T47D (cell line): ENCODE data around the gene ZNF234.
"Not testable (repeated sequence)": the region's sequence is repeated elsewhere in the genome, so short reads cannot be mapped to it uniquely, and the experiment has no call there.

Experiments used
- DNase-seq, 2 experiments: peaks; one replicate each; pipeline versions ENCODE4 v3.0.0 to v3.0.0-alpha.2; 2011 to 2012; ENCODE audit warnings: low read depth in 1 of 2, low spot score in 1 of 2
- JUND ChIP-seq: IDR thresholded peaks from 2 replicates; pipeline ENCODE4 v1.6.1; 2012; ENCODE audit warnings: low read depth
- in situ Hi-C: cut with HindIII; loops from 2 replicates; pipeline ENCODE4 v1.10.0; 2016; ENCODE audit warnings: low sequenced_read_pairs, low pct_unique_long_range_greater_than_20kb

ZNF234 gene

DNA sequence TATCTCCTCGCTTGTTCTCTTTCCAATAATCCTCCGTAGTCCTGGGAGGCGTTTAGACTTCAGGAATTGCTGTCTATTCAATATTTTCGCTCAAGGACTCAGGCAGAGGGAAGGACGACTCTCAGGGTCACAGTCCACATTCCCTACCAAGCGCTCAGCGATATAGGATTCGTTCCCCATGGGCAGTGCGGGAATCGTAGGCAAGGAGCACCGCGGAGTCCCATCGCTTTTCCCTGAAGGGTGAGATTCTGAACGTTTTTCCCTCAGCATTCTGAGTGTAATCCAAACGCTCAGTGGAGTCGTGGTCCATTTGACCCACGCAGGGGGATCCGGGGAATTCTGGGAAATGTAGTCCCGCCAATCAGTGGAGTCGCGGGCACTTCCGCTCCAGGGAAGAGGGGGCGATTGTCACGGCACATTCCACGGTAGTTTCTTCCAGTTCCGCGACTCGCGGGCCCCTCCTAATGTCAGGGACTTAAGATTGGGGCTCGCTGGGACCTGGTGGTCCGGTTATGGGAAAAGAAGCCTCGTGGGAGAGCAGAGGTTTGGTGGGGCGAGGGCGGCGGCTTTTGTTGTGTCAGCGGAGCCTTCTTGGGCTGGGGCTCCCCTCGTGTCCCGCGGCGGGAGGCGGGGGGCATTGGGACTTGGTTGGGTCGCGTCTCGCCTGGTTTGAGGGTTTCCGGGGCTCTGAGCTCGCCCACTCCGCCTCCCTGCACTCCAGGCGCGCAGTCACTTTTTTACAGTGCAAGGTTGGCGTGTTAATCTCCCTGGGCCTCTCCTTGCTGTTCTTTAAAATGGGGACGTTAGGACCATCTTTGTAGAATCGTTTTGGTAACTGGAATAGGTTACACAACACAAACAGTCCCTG, at the start of gene ZNF234:
ZNF234 (plus strand) TSS at position 364 of the 868 bp plus-strand sequence. CDS start 3,079 bp downstream, outside the sequence.
- TF ChIP-seq JUND: no peak
- DNase-seq: peak; percentile 74 to 80
- in situ Hi-C loops: no loop called here

DNA sequence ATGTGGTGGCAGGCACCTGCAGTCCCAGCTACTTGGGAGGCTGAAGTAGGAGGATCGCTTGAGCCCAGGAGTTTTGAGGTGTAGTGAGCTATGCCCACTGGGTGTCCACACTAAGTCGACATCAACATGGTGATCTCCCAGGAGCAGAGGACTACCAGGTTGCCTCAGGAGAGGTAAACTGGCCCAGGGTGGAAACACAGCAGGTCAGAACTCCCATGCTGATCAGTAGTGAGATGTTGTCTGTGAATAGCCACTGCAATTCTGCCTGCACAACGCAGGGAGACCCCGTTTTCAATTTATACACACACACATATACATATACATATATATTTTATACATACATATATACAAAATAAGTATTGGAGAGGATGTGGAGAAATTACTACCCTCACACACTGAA, 49.2 kb upstream of the ZNF234 start:
- in situ Hi-C loops: no loop called here
- no peak for TF ChIP-seq JUND
- DNase-seq: no peak

DNA sequence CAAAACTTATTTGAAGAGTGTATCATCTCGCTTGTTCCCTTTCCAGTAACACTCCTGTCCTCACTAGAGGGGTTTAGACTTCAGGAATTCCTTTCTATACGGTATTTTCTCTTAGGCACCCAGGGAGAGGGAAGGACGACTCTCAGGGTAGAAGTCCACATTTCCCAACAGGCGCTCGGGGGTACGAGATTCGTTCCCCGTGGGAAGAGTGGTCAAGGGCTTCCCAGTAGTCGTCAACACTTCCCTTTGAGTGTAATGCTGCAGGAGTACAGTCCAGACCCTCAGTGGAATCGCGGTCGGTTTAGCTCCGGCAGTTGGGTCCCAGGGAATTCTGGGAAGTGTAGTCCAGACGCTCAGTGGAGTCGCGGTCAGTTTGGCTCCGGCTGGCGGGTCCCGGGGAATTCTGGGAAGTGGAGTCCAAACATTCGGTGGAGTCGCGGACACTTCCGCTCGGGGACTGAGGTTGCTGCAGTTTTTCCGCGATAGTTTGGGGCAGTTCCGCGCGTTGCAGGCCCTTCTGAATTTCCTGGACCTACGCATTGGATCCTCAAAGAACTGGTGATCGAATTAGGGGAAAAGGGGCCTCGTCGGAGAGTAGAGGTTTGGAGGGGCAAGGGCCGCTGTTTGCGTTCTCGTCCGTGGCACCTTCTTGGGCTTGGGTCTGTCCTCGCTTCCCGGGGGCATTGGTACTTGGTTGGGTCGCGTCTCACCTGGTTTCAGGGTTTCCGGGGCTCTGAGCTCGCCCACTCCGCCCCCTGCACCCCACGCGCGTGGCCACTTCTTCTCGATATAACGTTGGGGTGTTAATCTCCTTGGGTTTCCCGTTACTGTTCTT, 47.2 kb upstream of the ZNF234 start, which contains the start of gene ZNF224:
ZNF224 (plus strand) TSS at position 431 of the 835 bp plus-strand sequence. CDS start 3,513 bp downstream, outside the sequence.
- in situ Hi-C loops: no loop called here
- DNase-seq: peak; percentile 54 to 91

DNA sequence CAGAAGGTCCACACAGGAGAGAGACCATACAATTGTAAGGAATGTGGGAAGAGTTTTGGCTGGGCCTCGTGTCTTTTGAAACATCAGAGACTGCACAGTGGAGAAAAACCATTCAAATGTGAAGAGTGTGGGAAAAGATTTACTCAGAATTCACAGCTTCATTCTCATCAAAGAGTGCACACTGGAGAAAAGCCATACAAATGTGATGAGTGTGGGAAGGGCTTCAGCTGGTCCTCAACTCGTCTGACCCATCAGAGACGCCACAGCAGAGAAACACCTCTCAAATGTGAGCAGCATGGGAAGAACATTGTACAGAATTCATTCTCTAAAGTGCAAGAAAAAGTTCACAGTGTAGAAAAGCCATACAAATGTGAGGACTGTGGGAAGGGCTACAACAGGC, 33.6 kb upstream of the ZNF234 start:
- in situ Hi-C loops: no loop called here
- no peak for DNase-seq
- no peak for TF ChIP-seq JUND

More for the DNA sequence above, 47.2 kb upstream of the ZNF234 start, which contains the start of gene ZNF224:
- no peak for TF ChIP-seq JUND

DNA sequence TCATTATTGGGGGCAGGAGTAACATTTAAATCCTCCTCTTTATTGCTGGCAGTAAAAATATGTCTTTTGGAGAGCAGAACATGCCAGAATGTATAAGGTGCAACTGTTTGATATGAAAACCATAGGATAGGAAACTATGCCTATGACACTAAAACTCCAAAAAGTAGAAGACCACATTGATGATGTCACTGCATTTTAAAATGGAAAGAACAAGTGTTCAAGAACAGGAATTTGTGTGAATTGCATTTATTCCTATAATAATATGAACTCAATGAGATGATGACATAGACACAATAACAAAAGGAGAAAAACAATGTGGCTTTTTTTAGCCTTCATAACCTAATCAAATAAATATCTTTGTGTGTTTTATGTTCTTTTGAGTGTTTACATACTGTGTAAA, 31.9 kb upstream of the ZNF234 start:
- in situ Hi-C loops: no loop called here
- no peak for TF ChIP-seq JUND
- no peak for DNase-seq

DNA sequence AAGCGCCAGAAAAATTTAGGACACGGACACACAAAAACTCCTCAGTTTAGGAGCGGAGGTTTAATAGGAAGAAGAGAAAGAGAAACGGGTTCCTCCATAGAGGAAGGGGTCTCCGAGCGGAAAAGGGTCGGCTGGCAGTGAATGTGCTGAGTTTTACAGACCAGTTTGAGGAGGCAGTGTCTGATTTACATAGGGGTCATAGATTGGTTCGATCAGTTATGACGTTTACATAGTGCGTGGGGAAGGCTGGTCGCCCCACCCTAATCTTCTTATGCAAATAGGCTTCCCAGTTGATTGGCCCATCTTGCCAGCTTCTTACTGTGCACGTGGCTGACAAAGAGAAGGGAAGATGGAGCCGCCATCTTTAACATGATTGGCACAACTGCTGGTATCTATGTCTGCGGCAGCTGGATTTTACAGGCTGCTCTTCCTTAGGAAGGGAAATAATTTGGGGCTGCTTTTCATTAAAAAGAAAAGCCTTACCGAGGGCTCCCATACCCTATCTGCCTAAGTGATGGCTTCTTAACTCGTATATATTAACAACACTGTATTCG, 29.4 kb upstream of the ZNF234 start:
- in situ Hi-C loops: no loop called here
- no peak for DNase-seq
- TF ChIP-seq JUND: no peak

DNA sequence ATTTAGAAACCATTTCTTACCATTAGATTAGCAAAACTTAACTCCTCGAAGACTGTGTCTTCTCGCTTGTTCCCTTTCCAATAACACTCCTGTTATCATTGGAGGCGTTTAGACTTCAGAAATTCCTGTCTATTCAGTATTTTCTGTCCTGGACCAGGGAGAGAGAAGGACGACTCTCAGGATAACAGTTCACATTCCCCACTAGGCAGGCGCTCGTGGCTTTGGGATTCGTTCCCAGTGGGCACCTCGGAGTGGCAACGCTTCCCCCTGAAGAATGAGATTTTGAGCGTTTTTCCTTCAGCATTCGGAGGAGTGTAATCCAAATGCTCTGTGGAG, 28.6 kb upstream of the ZNF234 start:
- in situ Hi-C loops: no loop called here
- no peak for TF ChIP-seq JUND

DNA sequence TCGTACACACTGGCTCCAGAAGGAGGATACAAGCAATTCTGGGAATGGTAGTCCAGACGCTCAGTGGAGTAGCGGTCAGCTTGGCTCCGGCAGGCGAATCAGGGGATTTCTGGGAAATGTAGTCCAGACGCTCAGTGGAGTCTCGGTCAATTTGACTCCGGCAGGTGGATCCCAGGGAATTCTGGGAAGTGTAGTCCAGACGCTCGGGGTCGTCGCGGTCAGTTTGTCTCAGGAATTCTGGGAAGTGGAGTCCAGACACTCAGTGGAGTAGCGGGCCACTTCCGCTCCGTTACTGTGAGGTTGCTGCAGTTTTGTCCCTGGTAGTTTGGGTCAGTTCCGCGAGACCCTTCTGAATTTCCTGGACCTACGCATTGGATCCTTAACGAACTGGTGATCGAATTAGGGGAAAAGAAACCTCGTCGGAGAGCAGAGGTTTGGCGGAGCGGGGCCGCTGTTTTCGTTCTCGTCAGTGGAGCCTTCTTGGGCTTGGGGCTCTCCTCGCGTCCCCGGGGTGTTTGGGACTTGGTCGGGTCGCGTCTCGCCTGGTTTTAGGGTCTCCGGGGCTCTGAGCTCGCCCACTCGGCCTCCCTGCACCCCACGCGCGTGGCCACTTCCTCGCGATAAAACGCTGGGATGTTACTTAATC, 28.1 kb upstream of the ZNF234 start, which contains the start of gene ZNF225:
ZNF225 (plus strand) TSS at position 262 of the 646 bp plus-strand sequence. CDS start 2,429 bp downstream, outside the sequence.
- in situ Hi-C loops: no loop called here
- no peak for TF ChIP-seq JUND
- peak; percentile 75 to 97 for DNase-seq

More for the DNA sequence above, 28.6 kb upstream of the ZNF234 start:
- no peak for DNase-seq

DNA sequence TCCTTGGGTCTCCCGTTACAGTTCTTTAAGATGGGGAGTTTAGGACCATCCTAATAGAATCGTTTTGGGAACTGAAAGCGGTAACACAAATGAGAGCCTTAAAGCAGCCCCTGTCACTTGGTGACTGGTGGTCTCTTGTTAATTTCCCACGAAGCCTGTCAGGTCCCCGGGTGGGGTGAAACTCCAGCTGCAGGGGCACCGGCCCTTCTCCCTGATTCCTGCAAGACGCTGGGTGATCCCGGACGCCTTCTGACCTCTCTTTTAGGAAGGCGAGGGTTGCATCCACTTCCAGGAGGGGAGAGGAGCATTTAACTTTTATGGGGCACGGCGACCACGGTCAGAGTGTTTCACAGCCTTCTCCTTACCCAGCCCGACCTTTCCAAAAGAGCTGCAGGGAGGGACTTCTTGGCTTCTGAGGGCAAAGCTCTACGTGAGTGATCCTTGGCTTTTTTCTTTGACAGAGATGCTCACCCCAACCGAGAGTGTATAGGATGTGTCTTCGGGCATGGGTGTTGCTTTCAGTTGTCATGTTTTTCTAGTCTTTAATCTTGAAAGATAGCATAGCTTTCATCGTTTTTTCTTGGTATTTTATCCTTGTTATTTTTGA, 27.5 kb upstream of the ZNF234 start:
- DNase-seq: no peak
- no peak for TF ChIP-seq JUND
- in situ Hi-C loops: no loop called here

DNA sequence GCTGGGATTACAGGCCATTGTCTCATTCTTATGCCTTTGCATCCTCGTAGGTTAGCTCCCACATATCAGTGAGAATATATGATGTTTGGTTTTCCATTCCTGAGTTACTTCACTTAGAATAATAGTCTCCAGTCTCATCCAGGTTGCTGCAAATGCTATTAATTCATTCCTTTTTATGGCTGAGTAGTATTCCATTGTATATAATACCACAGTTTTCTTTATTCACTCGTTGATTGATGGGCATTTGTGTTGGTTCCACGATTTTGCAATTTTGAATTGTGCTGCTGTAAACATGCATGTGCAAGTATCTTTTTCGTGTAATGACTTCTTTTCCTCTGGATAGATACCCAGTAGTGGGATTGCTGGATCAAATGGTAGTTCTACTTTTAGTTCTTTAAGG, 20.2 kb upstream of the ZNF234 start:
- DNase-seq, in situ Hi-C loops: not testable (repeated sequence)

DNA sequence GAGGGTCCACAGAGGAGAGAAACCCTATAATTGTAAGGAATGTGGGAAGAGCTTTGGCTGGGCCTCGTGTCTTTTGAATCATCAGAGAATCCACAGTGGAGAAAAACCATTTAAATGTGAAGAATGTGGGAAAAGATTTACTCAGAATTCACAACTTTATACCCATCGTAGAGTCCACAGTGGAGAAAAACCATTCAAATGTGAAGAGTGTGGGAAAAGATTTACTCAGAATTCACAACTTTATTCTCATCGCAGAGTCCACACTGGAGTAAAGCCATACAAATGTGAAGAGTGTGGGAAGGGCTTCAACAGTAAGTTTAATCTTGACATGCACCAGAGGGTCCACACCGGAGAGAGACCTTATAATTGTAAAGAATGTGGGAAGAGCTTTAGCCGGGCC, 9.4 kb upstream of the ZNF234 start:
- in situ Hi-C loops: no loop called here
- no peak for TF ChIP-seq JUND
- no peak for DNase-seq

DNA sequence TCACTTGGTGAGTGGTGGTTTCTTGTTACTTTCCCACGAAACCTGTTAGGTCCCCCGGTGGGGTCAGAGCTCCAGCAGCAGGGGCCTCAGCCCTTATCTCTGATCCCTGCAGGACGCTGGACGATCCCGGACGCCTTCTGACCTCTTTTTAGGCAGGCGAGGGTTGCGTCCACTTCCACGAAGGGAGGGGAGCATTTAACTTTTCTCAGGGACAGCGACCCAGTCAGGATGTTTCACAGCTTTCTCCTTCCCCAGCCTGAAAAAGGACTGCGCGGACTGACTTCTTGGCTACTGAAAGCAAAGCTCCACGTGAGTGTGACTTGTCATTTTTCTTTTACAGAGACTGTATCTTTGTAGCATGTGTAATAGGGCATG, 692 bp downstream of the ZNF234 start:
- in situ Hi-C loops: no loop called here
- no peak for TF ChIP-seq JUND

More for the DNA sequence above, 692 bp downstream of the ZNF234 start:
- DNase-seq: peak in 1 of 2 experiments; percentile 16
